Activated naive CD4-positive, alpha-beta T cell treated with anti-CD3 and anti-CD28 coated beads, Interleukin-2, amount 50 U/mL, for 72 hours (primary cell): ENCODE results near the gene SNAP47. TPM values are rescaled to one million over a fixed set of nuclear protein-coding genes. Genes with fewer than 3 reads are reported as not detected.

ENCODE experiments used
- ATAC-seq, 2 donors: fragments of 150-1000 bp; cut with Tn5 transposase; 2 replicates each; pipeline ENCODE4 v1.10.0; 2021; ENCODE audit warnings: mild to moderate bottlenecking in 2 of 2, moderate library complexity in 2 of 2
- DNase-seq, 2 donors: peaks; one replicate each; pipeline ENCODE4 v3.0.0; 2021 to 2022; ENCODE audit warnings: low spot score in 2 of 2
- H3K27ac Mint-ChIP-seq, 2 donors: one replicate each; pipeline ENCODE4 v1.8.0; 2022; ENCODE audit warnings: mild to moderate bottlenecking in 2 of 2, mixed read lengths in 2 of 2
- H3K36me3 Mint-ChIP-seq, 2 donors: one replicate each; pipeline ENCODE4 v1.8.0; 2022; ENCODE audit warnings: mixed read lengths in 2 of 2
- H3K9me3 Mint-ChIP-seq, 2 donors: one replicate each; pipeline ENCODE4 v1.8.0; 2022; ENCODE audit warnings: mixed read lengths in 2 of 2
- total RNA-seq, 2 donors: library from RNA; stranded (reverse); gene quantifications; one replicate each; pipeline ENCODE4 v1.2.3, GENCODE V29; 2022

SNAP47 gene
- total RNA-seq, 2 donors from 2014 or later = 33.8 to 35.8 TPM

- Mint-ChIP-seq H3K36me3 (no peaks in the 10 kb centered on the region), H3K9me3 (no peaks in the 10 kb centered on the region), H3K27ac (no peak overlapping the region)
- no peak for DNase-seq
- no peak for ATAC-seq
Observed at GRCh38 chr1:227792216-227793078, 57.2 kb downstream of the SNAP47 start.

GRCh38 chr1:227793079-227793947, 58.1 kb downstream of the SNAP47 start:
- DNase-seq = no peak
- ATAC-seq = no peak
- H3K36me3 Mint-ChIP-seq = no peaks in the 10 kb centered on the region
- H3K27ac Mint-ChIP-seq = no peak overlapping the region
- no peaks in the 10 kb centered on the region for H3K9me3 Mint-ChIP-seq

- Mint-ChIP-seq H3K9me3 (no peaks in the 10 kb centered on the region), H3K36me3 (no peaks in the 10 kb centered on the region)
- no peak for DNase-seq
Observed at GRCh38 chr1:227793948-227794816, 58.9 kb downstream of the SNAP47 start.

DNA sequence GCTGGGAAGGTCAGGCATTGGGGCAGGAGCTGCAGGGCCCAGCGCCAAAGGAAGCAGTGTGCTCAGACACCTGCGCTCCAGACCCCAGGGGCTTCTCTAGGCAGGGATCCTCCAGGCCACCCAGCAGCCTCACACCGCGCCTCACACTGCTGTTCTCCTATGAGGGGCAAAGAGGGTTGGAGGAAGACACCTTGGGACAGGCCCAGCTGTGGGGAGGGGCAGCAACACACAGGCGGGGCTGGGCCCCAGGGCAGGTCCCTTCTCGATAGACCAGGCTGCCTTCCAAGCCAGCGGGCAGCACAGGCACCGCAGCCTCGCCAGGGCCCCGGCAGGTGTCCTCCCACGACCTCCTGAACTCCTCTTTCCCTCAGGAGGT, 59.6 kb downstream of the SNAP47 start:
- Mint-ChIP-seq H3K9me3 (no peaks in the 10 kb centered on the region), H3K27ac (peak overlapping the region in 1 of 2 donors; percentile 9), H3K36me3 (no peaks in the 10 kb centered on the region)
- ATAC-seq (no peak), DNase-seq (no peak)

More at GRCh38 chr1:227793948-227794816, 58.9 kb downstream of the SNAP47 start:
- peak overlapping the region in 1 of 2 donors; percentile 29 for H3K27ac Mint-ChIP-seq
- no peak for ATAC-seq

DNA sequence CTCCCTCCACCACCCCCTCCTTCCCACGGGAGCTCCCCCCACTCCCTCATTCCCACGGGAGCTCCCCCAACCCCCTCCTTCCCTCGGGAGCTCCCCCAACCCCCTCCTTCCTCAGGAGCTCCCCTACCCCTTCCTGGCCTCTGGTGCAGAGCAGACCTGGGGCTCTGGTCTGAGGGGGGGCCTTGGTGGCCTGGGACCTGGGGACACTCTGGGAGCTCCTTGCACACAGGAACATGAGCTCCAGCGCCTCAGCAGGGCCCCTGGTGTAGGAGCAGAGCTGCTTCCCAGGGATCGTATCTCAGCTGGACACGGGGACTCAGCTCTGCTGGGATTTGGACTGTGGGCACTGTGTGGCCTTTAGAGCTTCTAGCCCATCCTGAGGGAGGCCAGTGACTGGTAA, 60.5 kb downstream of the SNAP47 start:
- H3K27ac Mint-ChIP-seq = no peak overlapping the region
- H3K9me3 Mint-ChIP-seq = no peaks in the 10 kb centered on the region

DNA sequence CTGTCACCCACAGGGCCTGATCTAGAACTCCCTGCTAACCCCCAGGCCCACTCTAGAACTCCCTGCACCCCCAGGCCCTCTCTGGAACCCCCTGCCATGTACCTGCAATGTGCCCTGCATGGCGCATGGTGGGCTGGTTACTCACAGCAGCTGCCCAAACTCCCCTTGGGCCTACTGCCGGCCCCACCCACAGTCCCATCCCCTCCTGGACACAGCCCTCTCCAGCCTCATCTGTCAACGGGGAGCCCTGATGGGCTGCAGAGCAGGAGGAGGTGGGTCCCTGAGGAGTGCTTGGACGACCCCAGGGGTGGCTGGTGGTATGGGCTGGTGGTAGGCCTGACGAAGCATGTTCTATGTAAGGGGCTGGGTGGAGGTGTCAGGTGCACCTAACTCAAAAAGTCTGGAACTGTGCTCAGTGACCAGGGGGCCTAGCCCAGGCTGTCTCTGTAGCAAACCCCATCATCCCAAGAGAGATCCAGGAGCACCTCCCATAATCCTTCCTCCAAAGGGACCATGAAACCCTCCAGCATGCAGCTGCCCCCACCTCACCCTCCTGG, 61.2 kb downstream of the SNAP47 start:
- H3K9me3 Mint-ChIP-seq = no peaks in the 10 kb centered on the region
- no peak overlapping the region for H3K27ac Mint-ChIP-seq
- ATAC-seq = no peak
- no peaks in the 10 kb centered on the region for H3K36me3 Mint-ChIP-seq
- DNase-seq = no peak

More for the DNA sequence above, 60.5 kb downstream of the SNAP47 start:
- no peak for DNase-seq
- no peaks in the 10 kb centered on the region for H3K36me3 Mint-ChIP-seq
- ATAC-seq = no peak

- ATAC-seq (no peak), DNase-seq (no peak)
- no peak overlapping the region for H3K27ac Mint-ChIP-seq
- H3K36me3 Mint-ChIP-seq = no peaks in the 10 kb centered on the region
- H3K9me3 Mint-ChIP-seq = no peaks in the 10 kb centered on the region
Observed at GRCh38 chr1:227797144-227797543, 61.9 kb downstream of the SNAP47 start.

- Mint-ChIP-seq H3K27ac (no peak overlapping the region), H3K36me3 (no peaks in the 10 kb centered on the region), H3K9me3 (no peaks in the 10 kb centered on the region)
- DNase-seq (no peak), ATAC-seq (no peak)
Observed at GRCh38 chr1:227797625-227798024, 62.4 kb downstream of the SNAP47 start.

DNA sequence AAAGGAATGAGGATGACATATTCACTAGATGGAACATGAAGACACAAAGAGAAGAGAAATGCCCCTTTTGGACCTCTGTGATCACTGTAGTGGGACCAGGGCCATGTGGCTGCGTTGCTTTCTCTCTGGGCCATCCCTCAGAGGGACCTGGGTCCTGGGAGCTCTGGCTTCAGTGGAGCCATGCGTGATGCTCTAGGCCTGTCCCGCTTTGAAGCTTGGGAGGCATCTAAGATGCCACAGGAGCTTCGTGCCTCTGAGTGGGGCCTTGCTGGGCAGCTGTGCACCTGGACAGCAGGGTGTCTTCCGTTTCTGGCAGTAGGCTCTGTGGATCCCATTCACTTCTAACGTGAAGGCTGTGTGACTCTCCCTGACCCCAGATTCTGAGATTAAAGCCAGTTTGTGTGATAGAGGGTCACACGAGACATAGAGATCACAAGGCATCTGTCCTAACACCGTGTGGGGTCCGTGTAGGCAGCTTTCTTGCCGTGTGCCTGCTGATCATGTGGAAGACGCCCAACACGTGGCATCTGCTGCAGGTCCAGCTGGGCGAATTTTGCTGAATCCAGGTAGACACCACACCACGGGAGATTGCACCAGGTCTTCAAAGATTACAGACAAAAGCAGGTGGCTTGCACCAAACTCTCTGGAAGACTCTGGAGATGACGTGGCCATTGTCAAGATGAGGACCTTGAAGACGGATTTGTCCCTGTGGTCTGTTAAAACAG, 63.0 kb downstream of the SNAP47 start:
- no peak overlapping the region for H3K27ac Mint-ChIP-seq
- no peaks in the 10 kb centered on the region for H3K36me3 Mint-ChIP-seq
- ATAC-seq (no peak), DNase-seq (no peak)
- H3K9me3 Mint-ChIP-seq = no peaks in the 10 kb centered on the region

DNA sequence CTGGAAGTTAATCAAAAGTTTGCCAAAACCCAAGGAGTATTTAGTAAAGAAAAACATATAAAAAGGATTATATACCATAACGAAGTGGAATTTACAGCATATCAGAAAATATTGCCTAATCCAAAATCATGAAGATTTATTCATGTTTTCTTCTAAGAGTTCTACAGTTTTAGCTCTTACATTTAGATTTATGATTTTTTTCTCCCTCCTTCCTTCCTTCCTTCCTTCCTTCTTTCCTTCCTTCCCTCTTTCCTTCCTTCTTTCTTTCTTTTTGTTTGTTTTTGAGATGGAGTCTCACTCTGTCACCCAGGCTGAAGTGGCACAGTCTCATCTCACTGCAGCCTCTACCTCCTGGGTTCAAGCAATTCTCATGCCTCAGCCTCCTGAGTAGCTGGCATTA, 64.5 kb downstream of the SNAP47 start:
- DNase-seq = no peak
- H3K27ac Mint-ChIP-seq = no peak overlapping the region
- ATAC-seq = no peak
- peaks cover 2 to 5% of the 10 kb centered on the region in 2 donors for H3K9me3 Mint-ChIP-seq
- peaks cover 0 to 6% of the 10 kb centered on the region in 2 donors for H3K36me3 Mint-ChIP-seq

GRCh38 chr1:227803933-227804332, 68.7 kb downstream of the SNAP47 start:
- no peak overlapping the region for H3K27ac Mint-ChIP-seq
- H3K9me3 Mint-ChIP-seq = peaks cover 9 to 15% of the 10 kb centered on the region in 2 donors
- peaks cover 0 to 14% of the 10 kb centered on the region in 2 donors for H3K36me3 Mint-ChIP-seq
- ATAC-seq (no peak), DNase-seq (no peak)

- DNase-seq (no peak), ATAC-seq (peak in 1 of 2 donors; percentile 54)
Observed at GRCh38 chr1:227805606-227806197, 70.5 kb downstream of the SNAP47 start.

DNA sequence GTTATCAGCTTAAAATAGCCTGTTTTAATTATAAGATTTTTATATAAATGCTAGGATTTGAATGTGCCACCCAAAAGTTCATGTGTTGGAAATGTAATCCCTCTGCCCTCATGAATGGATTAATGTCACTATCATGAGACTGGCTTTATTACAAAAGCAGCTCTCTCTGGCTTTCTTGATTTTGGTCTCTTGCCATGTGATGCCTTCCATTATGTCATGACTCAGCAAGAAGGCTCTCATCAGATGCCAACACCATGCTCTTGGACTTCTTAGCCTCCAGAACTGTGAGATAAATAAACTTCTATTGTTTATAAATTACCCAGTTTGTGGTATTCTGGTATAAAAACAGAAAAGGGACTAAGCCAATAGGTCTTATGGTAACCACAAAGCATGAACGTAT, 73.3 kb downstream of the SNAP47 start:
- ATAC-seq (no peak), DNase-seq (no peak)
- peaks cover 22 to 36% of the 10 kb centered on the region in 2 donors for H3K9me3 Mint-ChIP-seq
- H3K27ac Mint-ChIP-seq = no peak overlapping the region
- H3K36me3 Mint-ChIP-seq = peaks cover 26 to 27% of the 10 kb centered on the region in 2 donors

More at GRCh38 chr1:227805606-227806197, 70.5 kb downstream of the SNAP47 start:
- peaks cover 13 to 14% of the 10 kb centered on the region in 2 donors for H3K36me3 Mint-ChIP-seq
- H3K27ac Mint-ChIP-seq = no peak overlapping the region
- peaks cover 9 to 24% of the 10 kb centered on the region in 2 donors for H3K9me3 Mint-ChIP-seq

- ATAC-seq (peak in 1 of 2 donors; percentile 66), DNase-seq (no peak)
- Mint-ChIP-seq H3K27ac (no peak overlapping the region), H3K36me3 (peaks cover 30 to 31% of the 10 kb centered on the region in 2 donors), H3K9me3 (peaks cover 22 to 36% of the 10 kb centered on the region in 2 donors)
Observed at GRCh38 chr1:227809026-227809425, 73.8 kb downstream of the SNAP47 start.

- ATAC-seq (no peak), DNase-seq (no peak)
- Mint-ChIP-seq H3K27ac (no peak overlapping the region), H3K36me3 (peaks cover 22 to 37% of the 10 kb centered on the region in 2 donors), H3K9me3 (peaks cover 18 to 26% of the 10 kb centered on the region in 2 donors)
Observed at GRCh38 chr1:227813962-227814361, 78.7 kb downstream of the SNAP47 start.
